HK-2 (cell line): ENCODE data around the gene MEF2D.

Experiments
- DNase-seq: peaks from one replicate; pipeline ENCODE4 v3.0.0-alpha.2; 2018; ENCODE audit not compliant: unreplicated experiment

Gene MEF2D

GRCh38 chr1:156444407-156445001, 56.1 kb downstream of the MEF2D start:
- no peak for DNase-seq

GRCh38 chr1:156443286-156443685, 57.3 kb downstream of the MEF2D start:
- DNase-seq: no peak

GRCh38 chr1:156440654-156441437, 59.7 kb downstream of the MEF2D start:
- no peak for DNase-seq

- DNase-seq: no peak
Observed at GRCh38 chr1:156439777-156440183, 60.8 kb downstream of the MEF2D start.

GRCh38 chr1:156439036-156439776, 61.4 kb downstream of the MEF2D start:
- no peak for DNase-seq

- no peak for DNase-seq
Observed at GRCh38 chr1:156438278-156438987, 62.1 kb downstream of the MEF2D start.

- no peak for DNase-seq
Observed at GRCh38 chr1:156437037-156437867, 63.3 kb downstream of the MEF2D start.

- no peak for DNase-seq
Observed at GRCh38 chr1:156436141-156437036, 64.2 kb downstream of the MEF2D start.

- no peak for DNase-seq
Observed at GRCh38 chr1:156435545-156436140, 64.9 kb downstream of the MEF2D start.

- no peak for DNase-seq
Observed at GRCh38 chr1:156434989-156435544, 65.5 kb downstream of the MEF2D start.

GRCh38 chr1:156433602-156434001, 67.0 kb downstream of the MEF2D start:
- no peak for DNase-seq

- no peak for DNase-seq
Observed at GRCh38 chr1:156433032-156433431, 67.5 kb downstream of the MEF2D start.

- no peak for DNase-seq
Observed at GRCh38 chr1:156432669-156433018, 67.9 kb downstream of the MEF2D start.

- no peak for DNase-seq
Observed at GRCh38 chr1:156431769-156432668, 68.6 kb downstream of the MEF2D start.

GRCh38 chr1:156431366-156431765, 69.2 kb downstream of the MEF2D start:
- DNase-seq: no peak

GRCh38 chr1:156430866-156431265, 69.7 kb downstream of the MEF2D start:
- no peak for DNase-seq

- DNase-seq: no peak
Observed at GRCh38 chr1:156430303-156430702, 70.3 kb downstream of the MEF2D start.

- no peak for DNase-seq
Observed at GRCh38 chr1:156429313-156430060, 71.1 kb downstream of the MEF2D start.
